Vagina (tissue), 2 donors: ENCODE measurements around the gene ACKR4. TPM values are rescaled to one million over a fixed set of nuclear protein-coding genes. Genes with fewer than 3 reads are reported as not detected.

Source experiments
- DNase-seq, 2 donors: peaks; one replicate each; pipeline ENCODE4 v3.0.0-alpha.2; 2017; ENCODE audit errors: extremely low spot score in 2 of 2
- H3K27ac ChIP-seq: fragments of 200-600 bp; sonication (generic); one replicate; pipeline ENCODE4 v1.5.1; 2019
- H3K27me3 ChIP-seq: fragments of 200-600 bp; sonication (generic); one replicate; pipeline ENCODE4 v1.5.1; 2019
- H3K36me3 ChIP-seq, 2 donors: fragments of 200-600 bp; sonication (generic); one replicate each; pipeline ENCODE4 v1.5.1; 2017 to 2019
- H3K4me1 ChIP-seq: fragments of 200-600 bp; sonication (generic); one replicate; pipeline ENCODE4 v1.5.1; 2019
- H3K4me3 ChIP-seq, 2 donors: fragments of 200-600 bp; sonication (generic); 1 replicate in 1 of 2; 2 replicates in 1 of 2; pipeline ENCODE4 v1.5.1; 2016 to 2019
- H3K9me3 ChIP-seq: fragments of 200-600 bp; sonication (generic); one replicate; pipeline ENCODE4 v1.5.1; 2019
- CTCF ChIP-seq, 3 experiments: fragments of 450-650 bp in 2 of 3; fragments of 200-600 bp in 1 of 3; sonication (generic) in 1 of 3; IDR thresholded peaks; one replicate each; pipeline ENCODE4 v1.5.1; 2017 to 2019; ENCODE audit warnings: antibody characterized with exemption in 3 of 3, mild to moderate bottlenecking in 2 of 3, moderate library complexity in 2 of 3
- POLR2A ChIP-seq, 2 donors: fragments of 450-650 bp; IDR thresholded peaks; one replicate each; pipeline ENCODE4 v1.6.1; 2017; ENCODE audit warnings: antibody characterized with exemption in 2 of 2, mild to moderate bottlenecking in 2 of 2, moderate library complexity in 2 of 2
- POLR2AphosphoS5 ChIP-seq, 2 donors: sonication (generic); formaldehyde crosslinking; IDR thresholded peaks; one replicate each; pipeline ENCODE4 v1.9.0; 2017; ENCODE audit warnings: antibody characterized with exemption in 2 of 2, mild to moderate bottlenecking in 2 of 2, low read depth in 1 of 2; ENCODE audit not compliant: insufficient read depth in 1 of 2
- intact Hi-C: fragments of 100-400 bp; cut with DNase I; formaldehyde crosslinking; loops from one replicate; pipeline ENCODE4 v1.15.1; 2023
- total RNA-seq: library from RNA; depleted of rRNA; stranded (reverse); fragments of >200 nt; gene quantifications from one replicate; pipeline ENCODE4 v1.2.3, GENCODE V29; 2016

Gene ACKR4
- total RNA-seq, 1 donor from 2014 or later = not detected

DNA sequence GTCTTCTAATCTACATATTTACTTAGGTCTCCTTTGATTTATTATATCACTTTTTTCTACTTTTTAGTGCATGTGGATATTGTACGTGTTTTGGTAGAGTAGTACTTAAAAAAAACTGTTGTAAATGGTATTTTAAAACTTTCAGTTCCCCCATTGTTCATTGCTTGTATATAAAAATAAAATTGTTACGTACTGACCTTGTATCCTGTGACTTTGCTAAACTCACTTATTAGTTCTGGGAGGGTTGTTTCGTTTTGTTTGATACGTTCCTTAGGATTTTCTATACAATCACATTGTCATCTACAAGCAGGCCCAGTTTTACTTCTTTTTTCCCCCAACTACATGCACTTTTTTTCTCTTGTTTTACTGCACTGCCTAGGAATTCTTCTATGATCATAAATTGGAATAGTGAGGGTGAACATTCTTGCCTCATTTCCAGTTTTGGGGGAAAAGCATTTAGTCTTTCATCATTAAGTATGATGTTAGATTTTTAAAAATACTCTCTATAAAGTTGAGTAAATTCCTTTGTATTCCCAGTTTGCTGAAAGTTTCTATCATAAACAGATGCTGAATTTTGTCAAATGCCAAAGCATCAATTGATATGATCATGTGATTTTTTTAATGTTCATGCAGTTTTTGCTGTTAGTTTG, 33.5 kb upstream of the ACKR4 start:
- no peaks in the 10 kb centered on the region for H3K27me3 ChIP-seq
- no peaks in the 10 kb centered on the region for H3K9me3 ChIP-seq
- DNase-seq = no peak
- no peaks in the 10 kb centered on the region for H3K4me1 ChIP-seq
- no peak overlapping the region for H3K27ac ChIP-seq
- no peak for TF ChIP-seq POLR2A (IDR thresholded peaks at IDR 0.05)
- TF ChIP-seq POLR2AphosphoS5 (IDR thresholded peaks at IDR 0.05; ENCODE audit: insufficient read depth in 1 of 2, low read depth in 1 of 2) = no peak
- no peak for TF ChIP-seq CTCF (IDR thresholded peaks at IDR 0.05)
- no peaks in the 10 kb centered on the region for H3K36me3 ChIP-seq
- intact Hi-C loops = no loop called here
- H3K4me3 ChIP-seq = no peak overlapping the region

GRCh38 chr3:132564070-132564465, 33.0 kb upstream of the ACKR4 start:
- no peaks in the 10 kb centered on the region for H3K27me3 ChIP-seq
- no peak overlapping the region for H3K27ac ChIP-seq
- TF ChIP-seq POLR2AphosphoS5 (IDR thresholded peaks at IDR 0.05; ENCODE audit: insufficient read depth in 1 of 2, low read depth in 1 of 2) = no peak
- no peak for TF ChIP-seq POLR2A (IDR thresholded peaks at IDR 0.05)
- no peak for TF ChIP-seq CTCF (IDR thresholded peaks at IDR 0.05)
- intact Hi-C loops = no loop called here
- no peak overlapping the region for H3K4me3 ChIP-seq
- H3K4me1 ChIP-seq = no peaks in the 10 kb centered on the region
- H3K36me3 ChIP-seq = no peaks in the 10 kb centered on the region
- no peaks in the 10 kb centered on the region for H3K9me3 ChIP-seq
- DNase-seq = no peak

- DNase-seq = no peak
- intact Hi-C loops = no loop called here
- peaks cover 7% of the 10 kb centered on the region for H3K4me1 ChIP-seq
- H3K27ac ChIP-seq = peak overlapping the region; percentile 20
- H3K27me3 ChIP-seq = no peaks in the 10 kb centered on the region
- no peak for TF ChIP-seq POLR2A (IDR thresholded peaks at IDR 0.05)
- H3K4me3 ChIP-seq = no peak overlapping the region
- H3K36me3 ChIP-seq = no peaks in the 10 kb centered on the region
- no peaks in the 10 kb centered on the region for H3K9me3 ChIP-seq
Observed at GRCh38 chr3:132568422-132568821, 28.6 kb upstream of the ACKR4 start.

GRCh38 chr3:132569153-132569552, 27.9 kb upstream of the ACKR4 start:
- TF ChIP-seq POLR2AphosphoS5 (IDR thresholded peaks at IDR 0.05; ENCODE audit: insufficient read depth in 1 of 2, low read depth in 1 of 2) (no peak), POLR2A (IDR thresholded peaks at IDR 0.05) (no peak), CTCF (IDR thresholded peaks at IDR 0.05) (no peak)
- H3K9me3 ChIP-seq = no peaks in the 10 kb centered on the region
- DNase-seq = no peak
- H3K4me1 ChIP-seq = peaks cover 10% of the 10 kb centered on the region
- peak overlapping the region; percentile 20 for H3K27ac ChIP-seq
- intact Hi-C loops = no loop called here
- H3K4me3 ChIP-seq = no peak overlapping the region
- no peaks in the 10 kb centered on the region for H3K27me3 ChIP-seq
- H3K36me3 ChIP-seq = no peaks in the 10 kb centered on the region

DNA sequence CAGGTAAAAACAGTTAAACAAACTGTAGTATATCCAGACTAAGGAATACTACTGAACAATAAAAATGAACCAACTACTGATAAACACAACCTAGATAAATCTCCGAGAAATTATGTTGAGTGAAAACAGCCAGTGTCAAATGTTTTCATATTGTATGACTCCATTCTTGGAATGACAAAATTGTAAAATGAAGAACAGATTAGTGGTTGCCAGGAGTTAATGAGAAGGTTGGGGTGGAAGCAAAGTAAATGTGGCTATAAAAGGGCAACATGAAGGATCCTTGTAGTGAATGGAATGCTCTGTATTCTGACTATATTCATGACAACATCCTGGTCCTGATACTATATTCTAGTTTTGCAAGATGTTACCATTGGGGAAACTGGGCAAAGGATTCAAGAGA, 27.5 kb upstream of the ACKR4 start:
- Histone ChIP-seq H3K4me1 (peaks cover 13% of the 10 kb centered on the region), H3K27me3 (no peaks in the 10 kb centered on the region), H3K9me3 (no peaks in the 10 kb centered on the region), H3K4me3 (no peak overlapping the region), H3K27ac (peak overlapping the region; percentile 20), H3K36me3 (no peaks in the 10 kb centered on the region)
- TF ChIP-seq POLR2A (IDR thresholded peaks at IDR 0.05) = no peak
- DNase-seq = no peak
- intact Hi-C loops = no loop called here

- Histone ChIP-seq H3K36me3 (no peaks in the 10 kb centered on the region), H3K27ac (peak overlapping the region; percentile 20), H3K27me3 (no peaks in the 10 kb centered on the region), H3K4me1 (peaks cover 13% of the 10 kb centered on the region), H3K9me3 (no peaks in the 10 kb centered on the region), H3K4me3 (no peak overlapping the region)
- no peak for DNase-seq
- no peak for TF ChIP-seq POLR2AphosphoS5 (IDR thresholded peaks at IDR 0.05; ENCODE audit: insufficient read depth in 1 of 2, low read depth in 1 of 2)
- no peak for TF ChIP-seq POLR2A (IDR thresholded peaks at IDR 0.05)
- TF ChIP-seq CTCF (IDR thresholded peaks at IDR 0.05) = no peak
- intact Hi-C loops = no loop called here
Observed at GRCh38 chr3:132570016-132570415, 27.1 kb upstream of the ACKR4 start.
